Nephron progenitor cell (in vitro differentiated cells): ENCODE measurements around the gene NRXN2.

Experiments used
- DNase-seq: peaks from one replicate; pipeline ENCODE4 v3.0.0; 2021
- H3K27ac Mint-ChIP-seq: 2 replicates; pipeline ENCODE4 v1.8.0; 2021; ENCODE audit warnings: mild to moderate bottlenecking, moderate library complexity, mixed read lengths
- H3K27me3 Mint-ChIP-seq: 2 replicates; pipeline ENCODE4 v1.8.0; 2021; ENCODE audit warnings: mild to moderate bottlenecking, low read depth, mixed read lengths; ENCODE audit not compliant: poor library complexity
- H3K36me3 Mint-ChIP-seq: 2 replicates; pipeline ENCODE4 v1.8.0; 2021; ENCODE audit warnings: low read depth, mixed read lengths
- H3K4me1 Mint-ChIP-seq: 2 replicates; pipeline ENCODE4 v1.8.0; 2021; ENCODE audit warnings: mixed read lengths
- H3K4me3 Mint-ChIP-seq: 2 replicates; pipeline ENCODE4 v1.8.0; 2021; ENCODE audit warnings: mild to moderate bottlenecking, moderate library complexity, mixed read lengths
- H3K9me3 Mint-ChIP-seq: 2 replicates; pipeline ENCODE4 v1.8.0; 2021; ENCODE audit warnings: mild to moderate bottlenecking, moderate library complexity, mixed read lengths
- CTCF ChIP-seq: fragments of 200-600 bp; sonication (generic); IDR thresholded peaks from 2 replicates; pipeline ENCODE4 v1.5.0; 2021; ENCODE audit warnings: antibody characterized with exemption

Gene NRXN2

GRCh38 chr11:64713781-64714363 is 9.1 kb downstream of the NRXN2 start:
- no peak for TF ChIP-seq CTCF
- H3K27ac Mint-ChIP-seq, result no peak overlapping the region
- DNase-seq, result peak; percentile 50
- H3K4me3 Mint-ChIP-seq, result peak overlapping the region; percentile 71
- H3K36me3 Mint-ChIP-seq, result no peaks in the 10 kb centered on the region
- H3K4me1 Mint-ChIP-seq, result peaks cover 71% of the 10 kb centered on the region
- H3K9me3 Mint-ChIP-seq, result no peaks in the 10 kb centered on the region
- H3K27me3 Mint-ChIP-seq, result peaks cover 96% of the 10 kb centered on the region

- peak; percentile 76 for DNase-seq
- Mint-ChIP-seq H3K9me3 (no peaks in the 10 kb centered on the region), H3K36me3 (no peaks in the 10 kb centered on the region), H3K4me3 (no peak overlapping the region), H3K27me3 (peaks cover 94% of the 10 kb centered on the region), H3K4me1 (peaks cover 70% of the 10 kb centered on the region), H3K27ac (no peak overlapping the region)
- no peak for TF ChIP-seq CTCF
Measured at GRCh38 chr11:64713016-64713707, 9.8 kb downstream of the NRXN2 start.

- Mint-ChIP-seq H3K4me1 (peaks cover 68% of the 10 kb centered on the region), H3K27ac (no peak overlapping the region), H3K27me3 (peaks cover 94% of the 10 kb centered on the region), H3K36me3 (no peaks in the 10 kb centered on the region), H3K4me3 (peak overlapping the region; percentile 65), H3K9me3 (no peaks in the 10 kb centered on the region)
- DNase-seq, result no peak
- TF ChIP-seq CTCF, result no peak
Measured at GRCh38 chr11:64712430-64713015, 10.5 kb downstream of the NRXN2 start.

GRCh38 chr11:64711956-64712362 is 11.0 kb downstream of the NRXN2 start:
- no peak for TF ChIP-seq CTCF
- no peak for DNase-seq
- peak overlapping the region; percentile 65 for H3K4me3 Mint-ChIP-seq
- H3K36me3 Mint-ChIP-seq, result no peaks in the 10 kb centered on the region
- H3K9me3 Mint-ChIP-seq, result no peaks in the 10 kb centered on the region
- H3K27me3 Mint-ChIP-seq, result peaks cover 92% of the 10 kb centered on the region
- H3K4me1 Mint-ChIP-seq, result peaks cover 62% of the 10 kb centered on the region
- no peak overlapping the region for H3K27ac Mint-ChIP-seq

GRCh38 chr11:64711138-64711955 is 11.7 kb downstream of the NRXN2 start:
- peak overlapping the region; percentile 65 for H3K4me3 Mint-ChIP-seq
- no peak overlapping the region for H3K27ac Mint-ChIP-seq
- H3K36me3 Mint-ChIP-seq, result no peaks in the 10 kb centered on the region
- peak; percentile 64 for DNase-seq
- peaks cover 90% of the 10 kb centered on the region for H3K27me3 Mint-ChIP-seq
- no peaks in the 10 kb centered on the region for H3K9me3 Mint-ChIP-seq
- H3K4me1 Mint-ChIP-seq, result peaks cover 56% of the 10 kb centered on the region
- no peak for TF ChIP-seq CTCF
